GM12878 (cell line): ENCODE data around the gene FBXL17. TPM values are rescaled to one million over a fixed set of nuclear protein-coding genes. Genes with fewer than 3 reads are reported as not detected.

ENCODE experiments used
- ATAC-seq: fragments of 200-7000 bp; cut with Tn5 transposase; 3 replicates; pipeline ENCODE4 v1.9.1; 2020; ENCODE audit warnings: mild to moderate bottlenecking, moderate library complexity
- BruUV-seq: library from RNA; stranded (reverse); fragments of 400-500 nt; replicated peaks from 2 replicates; lab custom pipeline; 2021; lab: Mats Ljungman, UMichigan
- CTCF ChIA-PET: fragments of 300-600 bp; sonication (Branson Sonifier 250); formaldehyde crosslinking; extraction: SDS; loops from one replicate; lab custom pipeline; 2021; ENCODE audit warnings: inconsistent platforms; lab: Yijun Ruan, JAX
- POLR2A ChIA-PET: fragments of 350-600 bp; formaldehyde crosslinking; extraction: SDS; loops from one replicate; lab custom pipeline; 2021; ENCODE audit warnings: inconsistent platforms; lab: Charles Lee
- RAD21 ChIA-PET: fragments of 300-600 bp; sonication (Branson Sonifier 250); formaldehyde crosslinking; loops from one replicate; lab custom pipeline; 2023; ENCODE audit warnings: antibody characterized with exemption; ENCODE audit not compliant: unreplicated experiment; lab: Charles Lee
- SMC1A ChIA-PET: fragments of 300-600 bp; sonication (Branson Sonifier 250); formaldehyde crosslinking; loops from one replicate; lab custom pipeline; 2023; ENCODE audit not compliant: unreplicated experiment, uncharacterized antibody; lab: Charles Lee
- DNase-seq: peaks from one replicate; pipeline ENCODE4 v3.0.0-alpha.2; 2011; ENCODE audit warnings: low read depth, low spot score
- FAIRE-seq: peaks from 3 replicates; lab custom pipeline; 2011; peaks lifted over from hg19 to GRCh38; lab: Jason Lieb, UNC
- H2AFZ ChIP-seq: 2 replicates; pipeline ENCODE4 v1.6.0; 2011; ENCODE audit warnings: low read depth, low read length, control low read depth; ENCODE audit not compliant: control insufficient read depth
- H3K27ac ChIP-seq: 2 replicates; pipeline ENCODE4 v1.5.1; 2011; ENCODE audit warnings: control low read depth; ENCODE audit not compliant: control insufficient read depth, insufficient read depth
- H3K27me3 ChIP-seq, 2 experiments: replicated peaks in 1 of 2; 2 replicates each; pipeline versions ENCODE4 v1.6.0 to v1.6.1; 2011; ENCODE audit warnings: low read length in 1 of 2; ENCODE audit not compliant: control insufficient read depth in 2 of 2, insufficient read depth in 2 of 2
- H3K36me3 ChIP-seq, 2 experiments: 2 replicates each; pipeline ENCODE4 v1.5.1; 2011; ENCODE audit warnings: low read length in 1 of 2; ENCODE audit not compliant: control insufficient read depth in 2 of 2, insufficient read depth in 2 of 2
- H3K4me1 ChIP-seq: 2 replicates; pipeline ENCODE4 v1.6.1; 2011; ENCODE audit warnings: mild to moderate bottlenecking, low read length, moderate library complexity, mixed read lengths; ENCODE audit not compliant: control insufficient read depth, insufficient read depth
- H3K4me2 ChIP-seq: 2 replicates; pipeline ENCODE4 v1.6.0; 2011; ENCODE audit warnings: control low read depth; ENCODE audit not compliant: control insufficient read depth, insufficient read depth
- H3K4me3 ChIP-seq: fragments of 200-600 bp; sonication (generic); 2 replicates; pipeline ENCODE4 v1.5.1; 2016
- H3K79me2 ChIP-seq: 2 replicates; pipeline ENCODE4 v1.6.0; 2011; ENCODE audit warnings: low read length; ENCODE audit not compliant: control insufficient read depth, insufficient read depth
- H3K9ac ChIP-seq: 2 replicates; pipeline ENCODE4 v1.8.0; 2011; ENCODE audit warnings: low read length, control low read depth, mixed read lengths; ENCODE audit not compliant: control insufficient read depth, insufficient read depth
- H3K9me3 ChIP-seq: replicated peaks from 3 replicates; pipeline ENCODE4 v1.5.1; 2011; ENCODE audit warnings: mild to moderate bottlenecking, low read length; ENCODE audit not compliant: control insufficient read depth, insufficient read depth
- H4K20me1 ChIP-seq: 2 replicates; pipeline ENCODE4 v1.6.0; 2011; ENCODE audit not compliant: control insufficient read depth, insufficient read depth
- BACH1 ChIP-seq: fragments of 450-650 bp; IDR thresholded peaks from 2 replicates; pipeline ENCODE4 v1.6.1; 2017; ENCODE audit warnings: mild to moderate bottlenecking, borderline replicate concordance
- BCL11A ChIP-seq: IDR thresholded peaks from 2 replicates; pipeline ENCODE4 v1.6.1; 2011; ENCODE audit warnings: low read depth, low read length
- IRF4 ChIP-seq: IDR thresholded peaks from 2 replicates; pipeline ENCODE4 v1.6.1; 2011; ENCODE audit warnings: low read depth, low read length
- MYB ChIP-seq: fragments of 150-350 bp; IDR thresholded peaks from 2 replicates; pipeline ENCODE4 v1.6.1; 2014; ENCODE audit warnings: mild to moderate bottlenecking, low read depth, low read length, borderline replicate concordance
- SUZ12 ChIP-seq: fragments of 200-600 bp; sonication (generic); IDR thresholded peaks from one replicate; pipeline ENCODE4 v1.6.1; 2018; ENCODE audit warnings: antibody characterized with exemption, mild to moderate bottlenecking; ENCODE audit not compliant: unreplicated experiment
- TCF3 ChIP-seq: IDR thresholded peaks from 2 replicates; pipeline ENCODE4 v1.6.1; 2012; ENCODE audit warnings: low read depth, mild to moderate bottlenecking, low read length, borderline replicate concordance; ENCODE audit not compliant: insufficient read depth
- YBX1 ChIP-seq: fragments of 450-650 bp; IDR thresholded peaks from 2 replicates; pipeline ENCODE4 v1.6.1; 2016; ENCODE audit warnings: antibody characterized with exemption
- WGBS: methylation state at CpG from one replicate; pipeline ENCODE4 v1.1.6; 2016; ENCODE audit warnings: low lambda C conversion rate; ENCODE audit not compliant: insufficient replicate concordance, insufficient coverage; ENCODE audit errors: missing lambda C conversion rate; 5-methylcytosine and 5-hydroxymethylcytosine counted together
- in situ Hi-C: fragments of 300-500 bp; cut with MboI; formaldehyde crosslinking; loops from 9 replicates; pipeline ENCODE4 v1.14.3; 2018; ENCODE audit warnings: mixed read lengths
- intact Hi-C: fragments of 100-400 bp; cut with micrococcal nuclease; formaldehyde crosslinking; loops from one replicate; pipeline ENCODE4 v1.14.2; 2022; ENCODE audit not compliant: unreplicated experiment
- polyA plus RNA-seq, 11 experiments: library from polyadenylated mRNA; depleted of rRNA in 4 of 11; unstranded in 6 of 11; stranded (reverse) in 5 of 11; fragments of >200 nt; fragmentation: Nextera tagmentation in 4 of 11; fragmentation: Illumina TruSeq in 1 of 11; extraction: Ambion mirVana in 4 of 11; extraction: Trizol in 1 of 11; gene quantifications; 1 replicate in 1 of 11; 2 replicates in 10 of 11; pipeline versions ENCODE4 v1.2.1 to v1.2.3, GENCODE V29; 2011 to 2016; ENCODE audit warnings: inconsistent platforms in 2 of 11, missing spikeins in 2 of 11, low read depth in 1 of 11
- total RNA-seq, 4 experiments: library from RNA; depleted of rRNA in 3 of 4; stranded (reverse); fragments of >200 nt in 3 of 4; fragmentation: Illumina TruSeq in 1 of 4; extraction: Trizol in 1 of 4; gene quantifications; 2 replicates each; pipeline versions ENCODE4 v1.2.1 to v1.2.3, GENCODE V29; 2013 to 2021
- TF ChIP-seq, protein P1 (sequence below): fragments of 450-650 bp; IDR thresholded peaks from 2 replicates; pipeline ENCODE4 v1.6.1; 2014; ENCODE audit warnings: mild to moderate bottlenecking
- TF ChIP-seq, protein P2 (sequence below): IDR thresholded peaks from 2 replicates; pipeline ENCODE4 v1.6.1; 2011; ENCODE audit warnings: borderline replicate concordance, low read depth, mild to moderate bottlenecking, moderate library complexity, mixed read lengths, low read length; ENCODE audit not compliant: insufficient read depth; ENCODE audit errors: extremely low read length
- TF ChIP-seq, protein P3 (sequence below): fragments of 450-650 bp; formaldehyde crosslinking; IDR thresholded peaks from 2 replicates; pipeline ENCODE4 v1.5.0; 2022; ENCODE audit warnings: mild to moderate bottlenecking, missing genetic modification characterization
- TF ChIP-seq, protein P4 (sequence below): fragments of 450-650 bp; conservative IDR thresholded peaks from 2 replicates; pipeline ENCODE4 v1.6.1; 2017; ENCODE audit warnings: mild to moderate bottlenecking, moderate library complexity
- TF ChIP-seq, protein P5 (sequence below): fragments of 450-650 bp; IDR thresholded peaks from 2 replicates; pipeline ENCODE4 v1.6.1; 2017; ENCODE audit warnings: mild to moderate bottlenecking
- TF ChIP-seq, protein P6 (sequence below): IDR thresholded peaks from 2 replicates; pipeline ENCODE4 v1.6.1; 2011; ENCODE audit warnings: borderline replicate concordance, low read depth, mild to moderate bottlenecking, moderate library complexity, low read length; ENCODE audit not compliant: insufficient read depth, poor library complexity, severe bottlenecking

The FBXL17 gene
- total and polyA plus RNA-seq, 10 of the 15 experiments (the other 5 are each of a cell fraction or from before 2014, with no cell fraction given): 0.88 to 9.0 (median 4.4) TPM

DNA sequence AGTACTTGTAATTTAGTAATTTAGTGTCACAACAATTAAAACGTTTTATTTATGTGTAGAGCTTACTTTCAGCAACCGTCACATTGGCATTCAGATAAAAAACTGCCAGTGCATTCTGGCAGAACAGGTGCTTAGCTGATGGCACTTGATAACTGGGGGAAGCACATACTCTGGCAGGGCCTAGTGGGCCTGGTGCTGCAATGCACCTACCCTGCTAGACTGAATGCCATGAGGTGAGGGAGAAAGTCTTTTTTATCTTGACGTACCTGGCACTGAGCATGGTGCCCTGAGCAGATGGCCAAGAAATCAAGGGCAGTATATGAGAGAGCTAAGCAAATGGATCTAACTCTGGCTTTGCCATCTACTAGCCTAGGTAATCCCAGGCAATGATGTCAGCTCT lies 430.6 kb downstream of the FBXL17 start:
- Histone ChIP-seq H3K4me2 (no peak overlapping the region), H3K79me2 (no peaks in the 10 kb centered on the region), H3K27ac (no peak overlapping the region), H3K9me3 (no peaks in the 10 kb centered on the region), H4K20me1 (no peaks in the 10 kb centered on the region), H3K9ac (no peak overlapping the region), H3K36me3 (no peaks in the 10 kb centered on the region), H3K4me3 (no peak overlapping the region), H3K4me1 (no peaks in the 10 kb centered on the region), H3K27me3 (no peaks in the 10 kb centered on the region), H2AFZ (no peak overlapping the region)
- ChIA-PET POLR2A (no interaction called here), CTCF (interaction anchor here (1.1 kb wide), 1 partner anchor 130 kb away, joined by 3 read pairs; no protein-coding TSS in a partner anchor), RAD21 (no interaction called here), SMC1A (interaction anchor here (1.7 kb wide), 1 partner anchor 24 kb away, joined by 5 read pairs; no protein-coding TSS in a partner anchor)
- no TSS peak for BruUV-seq
- in situ Hi-C loops: no loop called here
- FAIRE-seq (no peak), DNase-seq (no peak), ATAC-seq (no peak)
- intact Hi-C loops: no loop called here
- 77% methylated on average over 3 of the region's 3 CpGs for WGBS
- TF ChIP-seq TCF3 (no peak), BACH1 (no peak), IRF4 (no peak), YBX1 (no peak), SUZ12 (no peak), BCL11A (no peak), MYB (no peak)
- TF ChIP-seq, protein P1, sequence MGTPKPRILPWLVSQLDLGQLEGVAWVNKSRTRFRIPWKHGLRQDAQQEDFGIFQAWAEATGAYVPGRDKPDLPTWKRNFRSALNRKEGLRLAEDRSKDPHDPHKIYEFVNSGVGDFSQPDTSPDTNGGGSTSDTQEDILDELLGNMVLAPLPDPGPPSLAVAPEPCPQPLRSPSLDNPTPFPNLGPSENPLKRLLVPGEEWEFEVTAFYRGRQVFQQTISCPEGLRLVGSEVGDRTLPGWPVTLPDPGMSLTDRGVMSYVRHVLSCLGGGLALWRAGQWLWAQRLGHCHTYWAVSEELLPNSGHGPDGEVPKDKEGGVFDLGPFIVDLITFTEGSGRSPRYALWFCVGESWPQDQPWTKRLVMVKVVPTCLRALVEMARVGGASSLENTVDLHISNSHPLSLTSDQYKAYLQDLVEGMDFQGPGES: no peak
- TF ChIP-seq, protein P2, sequence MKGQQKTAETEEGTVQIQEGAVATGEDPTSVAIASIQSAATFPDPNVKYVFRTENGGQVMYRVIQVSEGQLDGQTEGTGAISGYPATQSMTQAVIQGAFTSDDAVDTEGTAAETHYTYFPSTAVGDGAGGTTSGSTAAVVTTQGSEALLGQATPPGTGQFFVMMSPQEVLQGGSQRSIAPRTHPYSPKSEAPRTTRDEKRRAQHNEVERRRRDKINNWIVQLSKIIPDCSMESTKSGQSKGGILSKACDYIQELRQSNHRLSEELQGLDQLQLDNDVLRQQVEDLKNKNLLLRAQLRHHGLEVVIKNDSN: no peak
- TF ChIP-seq, protein P3, sequence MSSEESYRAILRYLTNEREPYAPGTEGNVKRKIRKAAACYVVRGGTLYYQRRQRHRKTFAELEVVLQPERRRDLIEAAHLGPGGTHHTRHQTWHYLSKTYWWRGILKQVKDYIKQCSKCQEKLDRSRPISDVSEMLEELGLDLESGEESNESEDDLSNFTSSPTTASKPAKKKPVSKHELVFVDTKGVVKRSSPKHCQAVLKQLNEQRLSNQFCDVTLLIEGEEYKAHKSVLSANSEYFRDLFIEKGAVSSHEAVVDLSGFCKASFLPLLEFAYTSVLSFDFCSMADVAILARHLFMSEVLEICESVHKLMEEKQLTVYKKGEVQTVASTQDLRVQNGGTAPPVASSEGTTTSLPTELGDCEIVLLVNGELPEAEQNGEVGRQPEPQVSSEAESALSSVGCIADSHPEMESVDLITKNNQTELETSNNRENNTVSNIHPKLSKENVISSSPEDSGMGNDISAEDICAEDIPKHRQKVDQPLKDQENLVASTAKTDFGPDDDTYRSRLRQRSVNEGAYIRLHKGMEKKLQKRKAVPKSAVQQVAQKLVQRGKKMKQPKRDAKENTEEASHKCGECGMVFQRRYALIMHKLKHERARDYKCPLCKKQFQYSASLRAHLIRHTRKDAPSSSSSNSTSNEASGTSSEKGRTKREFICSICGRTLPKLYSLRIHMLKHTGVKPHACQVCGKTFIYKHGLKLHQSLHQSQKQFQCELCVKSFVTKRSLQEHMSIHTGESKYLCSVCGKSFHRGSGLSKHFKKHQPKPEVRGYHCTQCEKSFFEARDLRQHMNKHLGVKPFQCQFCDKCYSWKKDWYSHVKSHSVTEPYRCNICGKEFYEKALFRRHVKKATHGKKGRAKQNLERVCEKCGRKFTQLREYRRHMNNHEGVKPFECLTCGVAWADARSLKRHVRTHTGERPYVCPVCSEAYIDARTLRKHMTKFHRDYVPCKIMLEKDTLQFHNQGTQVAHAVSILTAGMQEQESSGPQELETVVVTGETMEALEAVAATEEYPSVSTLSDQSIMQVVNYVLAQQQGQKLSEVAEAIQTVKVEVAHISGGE (CRISPR knock-in tag): no peak
- TF ChIP-seq, protein P4, sequence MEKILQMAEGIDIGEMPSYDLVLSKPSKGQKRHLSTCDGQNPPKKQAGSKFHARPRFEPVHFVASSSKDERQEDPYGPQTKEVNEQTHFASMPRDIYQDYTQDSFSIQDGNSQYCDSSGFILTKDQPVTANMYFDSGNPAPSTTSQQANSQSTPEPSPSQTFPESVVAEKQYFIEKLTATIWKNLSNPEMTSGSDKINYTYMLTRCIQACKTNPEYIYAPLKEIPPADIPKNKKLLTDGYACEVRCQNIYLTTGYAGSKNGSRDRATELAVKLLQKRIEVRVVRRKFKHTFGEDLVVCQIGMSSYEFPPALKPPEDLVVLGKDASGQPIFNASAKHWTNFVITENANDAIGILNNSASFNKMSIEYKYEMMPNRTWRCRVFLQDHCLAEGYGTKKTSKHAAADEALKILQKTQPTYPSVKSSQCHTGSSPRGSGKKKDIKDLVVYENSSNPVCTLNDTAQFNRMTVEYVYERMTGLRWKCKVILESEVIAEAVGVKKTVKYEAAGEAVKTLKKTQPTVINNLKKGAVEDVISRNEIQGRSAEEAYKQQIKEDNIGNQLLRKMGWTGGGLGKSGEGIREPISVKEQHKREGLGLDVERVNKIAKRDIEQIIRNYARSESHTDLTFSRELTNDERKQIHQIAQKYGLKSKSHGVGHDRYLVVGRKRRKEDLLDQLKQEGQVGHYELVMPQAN: no peak
- TF ChIP-seq, protein P5, sequence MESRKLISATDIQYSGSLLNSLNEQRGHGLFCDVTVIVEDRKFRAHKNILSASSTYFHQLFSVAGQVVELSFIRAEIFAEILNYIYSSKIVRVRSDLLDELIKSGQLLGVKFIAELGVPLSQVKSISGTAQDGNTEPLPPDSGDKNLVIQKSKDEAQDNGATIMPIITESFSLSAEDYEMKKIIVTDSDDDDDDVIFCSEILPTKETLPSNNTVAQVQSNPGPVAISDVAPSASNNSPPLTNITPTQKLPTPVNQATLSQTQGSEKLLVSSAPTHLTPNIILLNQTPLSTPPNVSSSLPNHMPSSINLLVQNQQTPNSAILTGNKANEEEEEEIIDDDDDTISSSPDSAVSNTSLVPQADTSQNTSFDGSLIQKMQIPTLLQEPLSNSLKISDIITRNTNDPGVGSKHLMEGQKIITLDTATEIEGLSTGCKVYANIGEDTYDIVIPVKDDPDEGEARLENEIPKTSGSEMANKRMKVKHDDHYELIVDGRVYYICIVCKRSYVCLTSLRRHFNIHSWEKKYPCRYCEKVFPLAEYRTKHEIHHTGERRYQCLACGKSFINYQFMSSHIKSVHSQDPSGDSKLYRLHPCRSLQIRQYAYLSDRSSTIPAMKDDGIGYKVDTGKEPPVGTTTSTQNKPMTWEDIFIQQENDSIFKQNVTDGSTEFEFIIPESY: no peak
- TF ChIP-seq, protein P6, sequence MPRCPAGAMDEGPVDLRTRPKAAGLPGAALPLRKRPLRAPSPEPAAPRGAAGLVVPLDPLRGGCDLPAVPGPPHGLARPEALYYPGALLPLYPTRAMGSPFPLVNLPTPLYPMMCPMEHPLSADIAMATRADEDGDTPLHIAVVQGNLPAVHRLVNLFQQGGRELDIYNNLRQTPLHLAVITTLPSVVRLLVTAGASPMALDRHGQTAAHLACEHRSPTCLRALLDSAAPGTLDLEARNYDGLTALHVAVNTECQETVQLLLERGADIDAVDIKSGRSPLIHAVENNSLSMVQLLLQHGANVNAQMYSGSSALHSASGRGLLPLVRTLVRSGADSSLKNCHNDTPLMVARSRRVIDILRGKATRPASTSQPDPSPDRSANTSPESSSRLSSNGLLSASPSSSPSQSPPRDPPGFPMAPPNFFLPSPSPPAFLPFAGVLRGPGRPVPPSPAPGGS: no peak
